KMS-11 (cell line): Measurements from ENCODE around the gene NRG2.

Source experiments
- H2AFZ ChIP-seq: fragments of 200-600 bp; sonication (generic); 2 replicates; pipeline ENCODE4 v1.6.1; 2016; ENCODE audit warnings: antibody characterized with exemption, mixed run types, low read depth
- H3K27ac ChIP-seq: fragments of 200-600 bp; sonication (generic); 2 replicates; pipeline ENCODE4 v1.6.1; 2016; ENCODE audit warnings: mild to moderate bottlenecking, mixed run types
- H3K27me3 ChIP-seq: fragments of 200-600 bp; sonication (generic); 2 replicates; pipeline ENCODE4 v1.6.1; 2017; ENCODE audit warnings: mild to moderate bottlenecking, low read depth, mixed run types, moderate library complexity; ENCODE audit not compliant: insufficient read depth
- H3K36me3 ChIP-seq: fragments of 200-600 bp; sonication (generic); 2 replicates; pipeline ENCODE4 v1.6.1; 2017; ENCODE audit warnings: mild to moderate bottlenecking, mixed run types; ENCODE audit not compliant: insufficient read depth
- H3K4me1 ChIP-seq: fragments of 200-600 bp; sonication (generic); 2 replicates; pipeline ENCODE4 v1.6.1; 2016; ENCODE audit warnings: mild to moderate bottlenecking, low read depth, mixed run types; ENCODE audit not compliant: poor library complexity, severe bottlenecking
- H3K4me2 ChIP-seq: fragments of 200-600 bp; sonication (generic); 2 replicates; pipeline ENCODE4 v1.7.0; 2016; ENCODE audit warnings: mild to moderate bottlenecking, mixed run types
- H3K4me3 ChIP-seq: fragments of 200-600 bp; sonication (generic); IDR thresholded peaks from 2 replicates; pipeline ENCODE4 v1.6.1; 2017; ENCODE audit warnings: low read depth, low read length, mixed read lengths; ENCODE audit not compliant: insufficient read depth
- H3K79me2 ChIP-seq: fragments of 200-600 bp; sonication (generic); 2 replicates; pipeline ENCODE4 v1.6.1; 2016; ENCODE audit warnings: low read depth, mixed run types; ENCODE audit not compliant: insufficient read depth
- H3K9ac ChIP-seq: fragments of 200-600 bp; sonication (generic); 2 replicates; pipeline ENCODE4 v1.6.1; 2016; ENCODE audit warnings: mild to moderate bottlenecking, mixed run types
- H4K20me1 ChIP-seq: fragments of 200-600 bp; sonication (generic); 2 replicates; pipeline ENCODE4 v1.6.1; 2016; ENCODE audit warnings: mild to moderate bottlenecking, mixed run types; ENCODE audit not compliant: insufficient read depth
- CTCF ChIP-seq: fragments of 200-600 bp; sonication (generic); conservative IDR thresholded peaks from 2 replicates; pipeline ENCODE4 v1.6.1; 2017; ENCODE audit warnings: low read depth, mild to moderate bottlenecking, antibody characterized with exemption, low read length, moderate library complexity, mixed read lengths

NRG2 gene

GRCh38 chr5:140038373-140038957, 4.6 kb downstream of the NRG2 start:
- peak overlapping the region; percentile 70 for H3K9ac ChIP-seq
- H4K20me1 ChIP-seq: no peaks in the 10 kb centered on the region
- no peaks in the 10 kb centered on the region for H3K27me3 ChIP-seq
- H3K4me3 ChIP-seq: no peak overlapping the region
- no peak for TF ChIP-seq CTCF
- peak overlapping the region; percentile 84 for H3K27ac ChIP-seq
- H3K4me1 ChIP-seq: peaks cover 48% of the 10 kb centered on the region
- H3K36me3 ChIP-seq: no peaks in the 10 kb centered on the region
- no peak overlapping the region for H2AFZ ChIP-seq
- peak overlapping the region; percentile 93 for H3K4me2 ChIP-seq
- peaks cover 71% of the 10 kb centered on the region for H3K79me2 ChIP-seq

GRCh38 chr5:140037012-140037411, 6.1 kb downstream of the NRG2 start:
- peaks cover 84% of the 10 kb centered on the region for H3K79me2 ChIP-seq
- H3K36me3 ChIP-seq: no peaks in the 10 kb centered on the region
- no peak for TF ChIP-seq CTCF
- no peak overlapping the region for H3K9ac ChIP-seq
- H3K27ac ChIP-seq: peak overlapping the region; percentile 84; the same call in 1 of the 2 replicates
- no peak overlapping the region for H3K4me3 ChIP-seq
- peak overlapping the region; percentile 93; the same call in 1 of the 2 replicates for H3K4me2 ChIP-seq
- peaks cover 59% of the 10 kb centered on the region for H3K4me1 ChIP-seq
- no peaks in the 10 kb centered on the region for H4K20me1 ChIP-seq
- H3K27me3 ChIP-seq: no peaks in the 10 kb centered on the region
- no peak overlapping the region for H2AFZ ChIP-seq

- Histone ChIP-seq H3K27ac (no peak overlapping the region), H3K79me2 (peaks cover 81% of the 10 kb centered on the region), H2AFZ (no peak overlapping the region), H3K4me2 (no peak overlapping the region), H3K27me3 (no peaks in the 10 kb centered on the region), H3K9ac (no peak overlapping the region), H3K36me3 (no peaks in the 10 kb centered on the region), H3K4me3 (no peak overlapping the region), H3K4me1 (peaks cover 59% of the 10 kb centered on the region), H4K20me1 (no peaks in the 10 kb centered on the region)
- no peak for TF ChIP-seq CTCF
Measured at GRCh38 chr5:140035881-140036280, 7.2 kb downstream of the NRG2 start.

- H3K79me2 ChIP-seq: peaks cover 64% of the 10 kb centered on the region
- TF ChIP-seq CTCF: no peak
- no peak overlapping the region for H3K4me2 ChIP-seq
- H3K4me1 ChIP-seq: peaks cover 42% of the 10 kb centered on the region
- no peak overlapping the region for H2AFZ ChIP-seq
- no peaks in the 10 kb centered on the region for H3K27me3 ChIP-seq
- no peak overlapping the region for H3K27ac ChIP-seq
- H3K36me3 ChIP-seq: no peaks in the 10 kb centered on the region
- H3K4me3 ChIP-seq: no peak overlapping the region
- H3K9ac ChIP-seq: no peak overlapping the region
- H4K20me1 ChIP-seq: no peaks in the 10 kb centered on the region
Measured at GRCh38 chr5:140033037-140033760, 9.9 kb downstream of the NRG2 start.
